GM18951 (cell line): ENCODE results near the gene RALGPS2.

Source experiments
- POLR2A ChIP-seq: IDR thresholded peaks from 4 replicates; pipeline ENCODE4 v1.6.1; 2011; ENCODE audit warnings: mild to moderate bottlenecking; ENCODE audit not compliant: insufficient read length, insufficient read depth; ENCODE audit errors: extremely low read depth
- in situ Hi-C: fragments of 300-500 bp; cut with MboI; formaldehyde crosslinking; loops from one replicate; pipeline ENCODE4 v1.12.0; 2022; ENCODE audit warnings: low sequenced_read_pairs, mixed read lengths, inconsistent platforms; ENCODE audit not compliant: unreplicated experiment

RALGPS2 gene

GRCh38 chr1:178901482-178902125 is 176.6 kb downstream of the RALGPS2 start:
- no peak for TF ChIP-seq POLR2A
- in situ Hi-C loops = no loop called here

- in situ Hi-C loops = no loop called here
- TF ChIP-seq POLR2A = no peak
Measured at GRCh38 chr1:178908358-178908757, 183.3 kb downstream of the RALGPS2 start.

GRCh38 chr1:178910023-178910422 is 185.0 kb downstream of the RALGPS2 start:
- in situ Hi-C loops = no loop called here
- no peak for TF ChIP-seq POLR2A

GRCh38 chr1:178912597-178912996 is 187.6 kb downstream of the RALGPS2 start:
- in situ Hi-C loops = no loop called here
- no peak for TF ChIP-seq POLR2A

GRCh38 chr1:178916448-178917174 is 191.6 kb downstream of the RALGPS2 start:
- in situ Hi-C loops = no loop called here
- no peak for TF ChIP-seq POLR2A

- in situ Hi-C loops = no loop called here
- no peak for TF ChIP-seq POLR2A
Measured at GRCh38 chr1:178918308-178918707, 193.3 kb downstream of the RALGPS2 start.

GRCh38 chr1:178918955-178919354 is 193.9 kb downstream of the RALGPS2 start:
- no peak for TF ChIP-seq POLR2A
- in situ Hi-C loops = no loop called here

- no peak for TF ChIP-seq POLR2A
- in situ Hi-C loops = no loop called here
Measured at GRCh38 chr1:178919581-178919980, 194.5 kb downstream of the RALGPS2 start.

- no peak for TF ChIP-seq POLR2A
Measured at GRCh38 chr1:178921499-178921898, 196.5 kb downstream of the RALGPS2 start.

GRCh38 chr1:178923512-178923911 is 198.5 kb downstream of the RALGPS2 start:
- in situ Hi-C loops = no loop called here
- no peak for TF ChIP-seq POLR2A

More at GRCh38 chr1:178921499-178921898, 196.5 kb downstream of the RALGPS2 start:
- in situ Hi-C loops = no loop called here

- no peak for TF ChIP-seq POLR2A
- in situ Hi-C loops = no loop called here
Measured at GRCh38 chr1:178926046-178926445, 201.0 kb downstream of the RALGPS2 start.

GRCh38 chr1:178927003-178927402 is 202.0 kb downstream of the RALGPS2 start:
- in situ Hi-C loops = no loop called here
- TF ChIP-seq POLR2A = no peak

GRCh38 chr1:178928041-178928440 is 203.0 kb downstream of the RALGPS2 start:
- in situ Hi-C loops = no loop called here

GRCh38 chr1:178928976-178929375 is 203.9 kb downstream of the RALGPS2 start:
- in situ Hi-C loops = no loop called here
- TF ChIP-seq POLR2A = no peak

More at GRCh38 chr1:178928041-178928440, 203.0 kb downstream of the RALGPS2 start:
- TF ChIP-seq POLR2A = no peak
